Measurements from ENCODE around the gene ARL3.
A peak's percentile ranks its signal among the peaks of the same experiment; 100 is the strongest.
"Not testable (repeated sequence)": the region's sequence is repeated elsewhere in the genome, so short reads cannot be mapped to it uniquely, and the experiment has no call there.

ARL3 gene

GRCh38 chr10:102735065-102735562 lies 20.9 kb upstream of the ARL3 start:
- no peak for DNase-seq

- no peak for DNase-seq
These were observed 18.5 kb upstream of the ARL3 start for GRCh38 chr10:102732661-102733060.

GRCh38 chr10:102731222-102731800 lies 17.1 kb upstream of the ARL3 start:
- DNase-seq: no peak

- peak; percentile 30 for DNase-seq
These were observed 15.1 kb upstream of the ARL3 start for GRCh38 chr10:102729029-102730026.

- DNase-seq: no peak
These were observed 13.0 kb upstream of the ARL3 start for GRCh38 chr10:102727037-102727818.

- no peak for DNase-seq
These were observed 12.1 kb upstream of the ARL3 start for GRCh38 chr10:102726274-102726673.

- no peak for DNase-seq
These were observed 9.8 kb upstream of the ARL3 start for GRCh38 chr10:102723989-102724388.

GRCh38 chr10:102721954-102722353 lies 7.8 kb upstream of the ARL3 start:
- no peak for DNase-seq

- DNase-seq: no peak
These were observed 6.6 kb upstream of the ARL3 start for GRCh38 chr10:102720775-102721301.

- DNase-seq: no peak
These were observed 6.1 kb upstream of the ARL3 start for GRCh38 chr10:102720337-102720736.

GRCh38 chr10:102718220-102718619 lies 4.0 kb upstream of the ARL3 start:
- DNase-seq: no peak

GRCh38 chr10:102716900-102717565 lies 2.8 kb upstream of the ARL3 start:
- not testable (repeated sequence) for DNase-seq

- no peak for DNase-seq
These were observed 1.7 kb upstream of the ARL3 start for GRCh38 chr10:102715880-102716279.

- peak; percentile 32 for DNase-seq
These were observed 641 bp upstream of the ARL3 start, which contains the start of gene SFXN2 for GRCh38 chr10:102714621-102715455. TSS of gene SFXN2 (plus strand) at chr10:102714636. CDS start at chr10:102726637, 12,001 bp downstream.

- DNase-seq: peak; percentile 42
These were observed 721 bp downstream of the ARL3 start for GRCh38 chr10:102713539-102713813.

- DNase-seq: no peak
These were observed 1.2 kb downstream of the ARL3 start for GRCh38 chr10:102712843-102713538.

GRCh38 chr10:102712089-102712488 lies 2.1 kb downstream of the ARL3 start:
- DNase-seq: no peak

GRCh38 chr10:102710609-102711008 lies 3.6 kb downstream of the ARL3 start:
- no peak for DNase-seq

- no peak for DNase-seq
These were observed 8.7 kb downstream of the ARL3 start for GRCh38 chr10:102705531-102705930.

- no peak for DNase-seq
These were observed 9.3 kb downstream of the ARL3 start for GRCh38 chr10:102704915-102705314.

- no peak for DNase-seq
These were observed 11.5 kb downstream of the ARL3 start for GRCh38 chr10:102702742-102703141.

Measured in activated CD4-positive, alpha-beta T cell treated with anti-CD3 and anti-CD28 coated beads for 1 hour (primary cell).